Occipital lobe (tissue), 2 donors: ENCODE data around the gene RPRD1B. TPM values are rescaled to one million over a fixed set of nuclear protein-coding genes. Genes with fewer than 3 reads are reported as not detected.

Experiments
- DNase-seq: peaks from one replicate; lab custom pipeline; 2025; lab: John Stamatoyannopoulos, UW
- total RNA-seq: library from RNA; depleted of rRNA; stranded (reverse); fragments of >200 nt; gene quantifications from one replicate; pipeline ENCODE4 v1.2.3, GENCODE V29; 2014

RPRD1B gene, protein sequence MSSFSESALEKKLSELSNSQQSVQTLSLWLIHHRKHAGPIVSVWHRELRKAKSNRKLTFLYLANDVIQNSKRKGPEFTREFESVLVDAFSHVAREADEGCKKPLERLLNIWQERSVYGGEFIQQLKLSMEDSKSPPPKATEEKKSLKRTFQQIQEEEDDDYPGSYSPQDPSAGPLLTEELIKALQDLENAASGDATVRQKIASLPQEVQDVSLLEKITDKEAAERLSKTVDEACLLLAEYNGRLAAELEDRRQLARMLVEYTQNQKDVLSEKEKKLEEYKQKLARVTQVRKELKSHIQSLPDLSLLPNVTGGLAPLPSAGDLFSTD
- 34.3 TPM for total RNA-seq

DNA sequence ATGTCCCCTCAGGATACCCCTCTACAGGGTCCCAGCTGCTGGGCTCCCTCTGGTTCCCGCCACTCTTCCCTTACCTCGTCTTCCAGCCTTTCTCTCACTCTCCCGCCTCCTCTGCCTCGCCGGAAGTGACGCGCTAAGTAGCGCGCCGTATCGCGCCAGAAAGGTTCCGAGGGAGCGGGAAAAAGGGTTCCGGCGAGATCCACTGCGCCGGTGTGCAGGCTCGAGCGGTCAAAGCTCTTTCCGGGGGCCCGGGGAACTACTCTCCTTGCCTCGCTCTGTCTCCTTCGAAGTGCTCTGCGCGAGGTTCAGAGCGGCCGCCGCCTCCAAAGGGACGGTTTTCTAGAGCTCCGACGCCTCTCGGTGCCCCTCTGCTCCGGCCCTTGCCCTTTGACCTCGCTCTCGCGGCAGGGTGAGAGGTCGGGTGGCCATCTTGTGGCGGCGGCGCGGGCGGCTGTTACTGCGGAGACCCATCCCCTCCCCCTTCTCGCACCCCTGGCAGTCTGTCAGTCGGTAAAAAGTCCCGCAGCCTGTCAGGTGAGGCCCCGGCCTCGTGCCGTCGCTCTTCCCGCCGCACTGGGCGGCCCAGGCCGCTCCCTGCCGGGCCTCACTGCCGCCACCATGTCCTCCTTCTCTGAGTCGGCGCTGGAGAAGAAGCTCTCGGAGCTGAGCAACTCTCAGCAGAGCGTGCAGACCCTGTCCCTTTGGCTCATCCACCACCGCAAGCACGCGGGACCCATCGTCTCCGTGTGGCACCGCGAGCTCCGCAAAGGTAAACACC, at the start of gene RPRD1B, which contains the start of gene TTI1:
Gene RPRD1B (plus strand): TSS at position 417 of the 778 bp plus-strand sequence. CDS start 202 bp downstream, at position 619.
Gene TTI1 (minus strand): TSS at position 127 of the 778 bp plus-strand sequence. CDS start 19,640 bp downstream, outside the sequence.
- DNase-seq: peak; percentile 84

DNA sequence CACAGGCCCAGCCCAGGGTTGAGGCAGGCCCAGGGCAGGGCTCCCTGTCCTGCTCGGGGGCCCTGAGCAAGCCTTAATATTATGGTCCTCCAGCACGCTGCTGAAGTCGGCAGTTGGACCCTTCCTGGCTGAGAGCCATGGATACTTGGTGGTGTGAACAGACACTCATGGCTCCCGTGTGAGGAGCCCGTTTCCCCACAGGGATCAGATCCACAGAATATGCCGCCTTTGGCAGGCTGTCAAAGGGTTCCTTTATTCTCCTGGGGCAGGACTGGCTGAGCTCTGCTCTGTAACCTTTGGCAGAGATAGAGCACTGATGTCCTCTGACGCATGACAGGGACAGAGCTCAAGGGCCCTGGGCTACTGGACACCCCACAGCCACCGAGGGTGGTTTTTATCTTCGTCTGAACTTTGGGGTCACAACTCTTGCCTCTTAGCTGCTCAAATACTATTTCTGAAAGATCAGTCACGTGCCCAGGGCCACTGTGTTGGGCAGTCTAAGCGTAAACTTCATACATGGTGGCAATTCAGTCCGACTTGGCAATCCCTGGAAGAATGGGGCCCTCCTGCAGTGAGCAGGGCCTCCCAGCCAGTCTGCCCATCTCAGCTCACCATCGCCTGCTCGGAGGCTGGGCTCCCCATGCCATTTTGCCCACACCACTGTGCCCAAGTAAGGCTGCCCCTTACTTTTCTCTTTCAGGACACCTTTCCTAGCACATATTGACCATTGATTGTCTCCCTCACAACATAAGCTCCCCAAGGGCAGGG, 49.3 kb upstream of the RPRD1B start:
- DNase-seq: no peak

DNA sequence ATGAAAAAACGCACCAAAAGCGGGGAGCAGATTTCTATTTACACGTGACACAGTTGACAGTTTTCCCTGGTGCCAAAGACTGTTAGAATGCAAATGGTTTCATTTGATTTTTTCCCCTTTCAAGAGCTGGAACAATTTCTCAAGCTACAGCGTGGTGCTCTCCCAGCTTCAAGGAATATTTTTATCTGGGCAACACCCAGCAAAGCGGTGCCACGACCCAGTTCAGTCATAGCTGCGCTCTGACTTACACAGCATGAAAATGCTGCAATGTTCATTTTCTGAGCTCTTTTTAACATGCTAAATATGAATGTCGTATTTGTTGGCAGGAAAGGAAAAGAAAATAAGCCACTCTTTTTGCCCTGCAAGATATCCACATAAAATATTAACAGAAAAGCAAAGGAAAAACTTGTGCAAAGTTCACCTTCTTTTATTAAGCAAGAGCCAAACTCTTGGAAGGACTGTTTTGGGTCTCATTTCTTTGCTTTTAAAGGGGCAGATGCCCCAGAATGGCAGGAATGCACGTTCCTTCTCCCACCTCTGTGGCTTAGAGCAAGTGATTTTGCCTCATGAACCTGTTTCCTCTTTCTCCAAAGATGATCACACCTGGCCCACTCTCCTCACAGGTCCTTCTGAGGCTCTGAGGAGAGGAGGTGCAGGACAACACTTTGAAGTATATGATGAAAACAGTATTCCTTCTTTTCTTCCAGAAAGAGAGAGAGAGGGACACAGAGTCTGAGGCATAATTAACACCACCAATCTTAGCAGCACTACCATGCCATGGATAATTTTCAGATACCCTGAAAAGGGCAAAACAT, 47.3 kb upstream of the RPRD1B start:
- DNase-seq: no peak

DNA sequence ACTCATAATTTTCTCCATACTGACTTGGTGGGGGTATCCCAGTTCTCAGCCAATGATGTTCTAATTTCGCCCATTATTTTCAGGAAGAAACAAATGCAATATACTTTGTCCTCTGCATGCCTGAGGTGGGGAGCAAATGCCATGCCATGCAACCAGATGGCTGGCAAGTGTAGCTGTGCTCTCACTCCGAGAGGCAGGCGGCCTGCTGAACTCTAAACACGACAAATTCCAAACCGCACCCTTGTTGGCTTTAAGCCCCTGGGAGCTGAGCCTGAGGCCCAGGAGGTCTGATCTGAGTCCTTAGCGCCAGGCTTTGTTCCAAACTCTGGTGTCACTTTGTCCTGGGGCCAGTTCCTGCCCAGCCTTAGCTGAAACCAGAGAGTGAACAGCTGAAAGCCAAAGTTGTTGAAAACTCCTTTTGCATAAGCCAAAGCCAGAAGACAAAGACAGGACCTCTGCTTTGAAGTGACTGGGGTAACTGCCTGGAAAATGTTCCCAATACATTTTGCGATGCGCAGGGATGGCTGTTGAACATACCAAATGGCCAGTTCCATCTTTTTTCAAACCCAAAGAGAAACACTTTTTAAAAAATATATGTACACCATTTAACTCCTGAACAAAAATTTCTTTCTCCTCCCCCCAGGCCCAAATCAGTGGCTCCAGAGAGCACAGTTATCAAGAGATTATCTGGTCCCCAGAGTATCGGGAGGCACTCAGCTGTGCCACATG, 46.5 kb upstream of the RPRD1B start:
- no peak for DNase-seq

DNA sequence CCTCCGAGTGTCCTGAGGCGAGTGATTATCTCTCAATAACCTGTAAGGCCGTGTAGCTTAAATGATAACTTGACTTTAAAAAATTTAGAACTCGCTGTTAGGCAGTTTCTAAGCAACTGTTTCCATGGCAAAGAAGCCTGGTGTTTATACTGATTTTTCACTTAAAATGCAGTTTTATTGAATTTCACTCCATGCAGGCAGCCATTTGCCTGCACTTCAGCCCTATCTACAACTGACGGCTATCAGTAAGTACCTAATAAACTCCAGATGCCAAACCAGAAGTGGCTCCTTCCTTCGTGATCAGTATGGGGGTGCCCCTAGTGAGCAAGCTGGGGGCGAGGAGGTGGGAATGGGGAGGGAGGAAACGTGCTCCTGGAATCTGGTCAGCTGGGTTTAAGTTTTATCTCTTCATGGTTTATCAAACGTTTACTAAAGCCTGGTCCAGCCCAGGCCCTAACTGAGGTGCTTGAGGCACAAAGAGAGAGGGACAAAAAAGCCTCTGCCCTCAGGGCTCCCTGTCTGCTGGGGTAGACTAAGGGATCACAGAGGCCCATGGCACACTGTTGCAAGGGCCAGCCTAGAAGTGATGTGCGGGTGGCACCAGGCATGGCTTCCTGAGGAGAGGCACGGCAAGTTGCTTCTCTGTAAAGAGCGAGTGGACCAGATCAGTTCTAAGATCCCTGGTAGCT, 45.8 kb upstream of the RPRD1B start:
- DNase-seq: no peak

DNA sequence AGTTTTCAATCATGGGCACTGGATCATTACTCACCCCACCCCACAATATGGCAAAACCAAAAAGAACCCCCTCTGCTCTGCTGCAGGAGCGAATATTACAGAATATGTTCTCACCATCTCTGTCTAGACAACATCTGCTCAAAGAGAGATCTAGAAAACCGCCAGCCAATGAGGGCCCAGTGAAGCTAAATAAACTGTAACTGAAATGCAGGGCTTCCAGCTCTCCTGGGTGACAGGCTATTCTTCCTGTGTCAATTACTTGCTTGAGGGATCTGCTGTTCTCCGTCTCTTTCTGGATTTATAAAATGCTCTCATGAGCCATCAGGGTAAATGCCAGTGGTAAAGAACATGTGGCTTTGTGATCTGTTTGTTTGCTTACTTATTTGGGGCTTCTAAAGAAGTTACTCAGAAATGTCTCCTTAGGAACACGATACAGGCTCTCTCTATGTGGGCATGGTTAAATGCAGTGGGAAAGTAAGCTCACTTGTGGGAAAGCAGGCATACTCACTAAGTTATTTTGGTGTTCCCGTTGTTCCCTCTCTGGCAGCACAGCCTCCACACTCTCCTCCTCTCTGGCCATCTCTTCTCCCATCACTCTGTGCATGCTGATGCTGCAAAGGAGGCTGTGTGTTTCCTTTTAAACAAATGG, 45.1 kb upstream of the RPRD1B start:
- peak; percentile 27 for DNase-seq

DNA sequence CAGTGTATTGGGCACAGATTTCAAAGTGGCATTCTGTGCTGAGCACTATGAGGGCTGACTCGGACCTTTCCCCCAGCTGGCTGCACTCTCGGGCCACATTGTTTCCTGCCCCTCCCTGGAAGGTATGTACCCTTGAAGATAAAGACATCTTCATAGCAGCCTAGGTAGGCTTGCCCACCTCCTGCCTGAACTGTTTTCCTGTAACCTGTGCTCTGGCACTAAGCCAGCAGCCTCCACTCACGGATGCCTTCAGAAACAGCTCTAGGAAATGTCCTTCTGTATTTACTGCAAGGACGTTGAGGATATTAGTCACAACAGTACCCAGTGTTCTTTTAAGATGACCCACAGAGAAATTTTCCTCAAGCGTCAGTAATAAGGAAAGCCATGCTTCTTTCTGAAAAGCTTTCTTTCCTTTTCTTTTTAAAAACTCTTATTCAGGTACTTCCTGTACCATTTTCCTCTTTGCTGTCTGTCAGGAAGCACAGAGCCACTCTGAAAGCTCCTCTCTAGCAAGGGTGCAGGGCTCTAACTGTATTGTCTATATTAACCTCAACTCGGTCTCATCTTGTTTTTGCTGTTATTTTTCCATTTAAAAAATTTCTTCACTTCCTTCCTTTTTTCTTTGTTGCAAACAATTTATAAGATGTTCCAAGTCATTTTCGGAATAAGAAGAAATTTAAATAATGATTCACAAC, 43.8 kb upstream of the RPRD1B start:
- DNase-seq: no peak

DNA sequence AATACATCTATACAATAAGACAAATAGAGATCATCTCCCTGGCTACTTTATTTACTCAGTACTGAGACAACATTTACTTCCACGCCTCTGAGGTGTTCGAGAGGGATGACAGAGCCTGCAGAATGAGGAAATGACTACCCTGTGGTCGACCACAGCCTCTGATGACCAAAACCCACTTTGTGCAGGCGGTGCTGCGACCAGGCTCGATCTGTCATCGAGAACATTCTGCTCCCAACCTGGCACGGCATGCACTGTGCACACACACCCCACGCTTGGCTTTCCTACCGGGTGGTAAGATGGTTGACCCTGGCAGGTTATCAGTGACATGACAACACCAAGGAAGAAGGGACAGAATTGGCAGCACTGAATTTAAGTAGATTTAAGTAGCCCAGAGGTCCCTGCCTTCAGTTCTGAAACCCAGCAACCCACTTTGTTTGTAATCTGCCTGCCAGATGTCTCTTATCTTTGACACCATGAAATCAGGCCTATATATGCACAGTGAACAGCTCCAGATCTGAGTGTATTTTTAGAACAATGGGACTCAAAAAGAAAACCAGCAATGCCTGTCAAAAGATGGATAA, 42.9 kb upstream of the RPRD1B start:
- no peak for DNase-seq

DNA sequence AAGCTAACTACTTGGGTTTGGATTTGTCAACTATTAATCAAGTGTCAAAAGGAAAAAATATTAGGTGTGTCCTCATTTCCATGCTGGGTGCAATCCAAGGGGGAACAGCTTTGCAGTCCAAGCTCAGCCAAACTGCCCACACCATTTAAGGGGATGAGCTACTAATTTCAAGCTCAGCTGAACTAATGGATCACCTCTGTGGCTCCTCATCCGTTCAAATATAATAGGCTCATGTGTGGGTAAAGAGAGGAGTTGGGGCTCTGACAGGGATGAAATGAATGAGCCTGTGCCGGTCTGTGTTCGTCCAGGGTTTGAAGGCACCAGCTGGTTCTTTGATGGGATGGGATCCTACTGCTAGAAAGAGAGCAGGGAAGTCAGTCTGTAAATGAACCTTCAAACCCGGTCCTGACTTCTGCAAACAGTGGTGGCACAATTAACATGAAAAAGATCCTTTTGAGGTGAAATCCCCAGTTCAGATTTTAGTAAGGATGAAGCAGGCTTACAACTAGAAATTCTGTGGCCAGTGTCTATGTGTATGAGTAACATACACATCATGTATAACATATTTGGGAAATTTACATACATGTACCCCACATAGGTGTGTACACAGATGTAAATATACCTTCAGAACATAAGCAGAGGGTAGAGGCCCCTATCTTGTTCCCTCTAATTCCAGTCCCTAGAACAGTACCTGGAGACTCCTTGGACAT, 42.2 kb upstream of the RPRD1B start:
- no peak for DNase-seq

DNA sequence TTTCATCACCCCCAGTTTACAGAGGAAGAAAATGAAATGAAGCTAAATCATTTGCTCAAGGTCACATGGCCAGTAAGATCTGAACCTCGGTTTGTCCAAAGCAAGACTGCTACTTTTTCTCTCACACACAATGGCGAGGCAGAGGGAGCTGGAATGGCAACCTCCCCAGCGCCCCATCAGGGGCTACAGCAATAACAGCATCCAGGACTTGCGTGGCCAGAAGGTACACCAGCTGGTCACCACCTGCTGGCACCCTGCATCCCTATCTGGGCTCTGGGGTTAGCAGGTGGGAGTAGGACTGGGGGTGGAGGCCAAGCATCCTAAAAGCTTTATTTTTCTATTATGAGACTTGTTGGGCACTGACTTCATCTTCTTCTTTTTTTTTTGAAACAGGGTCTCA, 41.6 kb upstream of the RPRD1B start:
- no peak for DNase-seq

DNA sequence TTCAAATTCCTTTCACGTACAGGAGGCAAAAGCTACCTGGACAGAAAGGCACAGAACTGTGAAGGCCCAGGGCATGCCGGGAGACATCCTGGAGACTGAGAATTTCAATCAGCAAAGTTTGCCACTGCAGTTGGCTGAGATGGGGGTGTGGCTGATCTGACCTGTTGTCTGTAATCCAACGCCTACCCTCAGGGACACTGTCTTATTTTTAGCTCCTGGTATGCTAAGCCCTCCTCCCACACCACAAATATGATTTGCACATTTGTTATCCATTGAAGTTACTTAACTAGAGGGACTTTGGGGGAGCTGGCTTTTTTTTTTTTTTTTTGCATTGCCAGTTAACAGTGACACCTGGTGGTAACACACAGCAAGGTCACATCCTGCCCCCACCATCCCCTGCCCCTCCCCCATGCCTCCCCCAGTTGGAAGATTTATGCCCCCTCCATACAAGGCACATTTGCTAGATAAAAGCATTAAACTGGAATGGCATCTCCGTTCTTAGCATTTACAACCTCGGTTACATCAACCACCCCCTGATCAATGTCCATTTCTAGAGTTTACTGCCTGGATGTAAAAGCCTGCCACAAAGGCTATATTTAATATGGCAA, 40.6 kb upstream of the RPRD1B start:
- no peak for DNase-seq

DNA sequence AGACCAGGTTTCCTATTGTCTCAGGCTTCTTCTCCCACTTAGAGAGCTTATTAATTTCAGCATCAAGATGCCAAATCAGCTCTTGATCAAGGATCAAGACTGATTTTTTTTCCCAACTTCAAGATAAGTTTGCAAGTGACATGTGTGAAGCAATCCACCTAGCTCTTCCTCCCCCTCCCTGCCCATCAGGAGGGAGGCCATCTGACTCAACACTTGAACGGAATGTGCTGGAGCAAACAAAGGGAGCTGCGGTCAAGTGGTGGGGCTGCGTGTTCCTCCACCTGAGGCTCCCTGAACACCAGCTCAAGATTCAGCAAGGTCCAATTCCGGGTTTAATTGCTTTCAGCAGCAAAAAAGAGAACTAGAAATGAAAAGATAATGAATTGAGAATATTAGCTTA, 39.0 kb upstream of the RPRD1B start:
- DNase-seq: no peak

DNA sequence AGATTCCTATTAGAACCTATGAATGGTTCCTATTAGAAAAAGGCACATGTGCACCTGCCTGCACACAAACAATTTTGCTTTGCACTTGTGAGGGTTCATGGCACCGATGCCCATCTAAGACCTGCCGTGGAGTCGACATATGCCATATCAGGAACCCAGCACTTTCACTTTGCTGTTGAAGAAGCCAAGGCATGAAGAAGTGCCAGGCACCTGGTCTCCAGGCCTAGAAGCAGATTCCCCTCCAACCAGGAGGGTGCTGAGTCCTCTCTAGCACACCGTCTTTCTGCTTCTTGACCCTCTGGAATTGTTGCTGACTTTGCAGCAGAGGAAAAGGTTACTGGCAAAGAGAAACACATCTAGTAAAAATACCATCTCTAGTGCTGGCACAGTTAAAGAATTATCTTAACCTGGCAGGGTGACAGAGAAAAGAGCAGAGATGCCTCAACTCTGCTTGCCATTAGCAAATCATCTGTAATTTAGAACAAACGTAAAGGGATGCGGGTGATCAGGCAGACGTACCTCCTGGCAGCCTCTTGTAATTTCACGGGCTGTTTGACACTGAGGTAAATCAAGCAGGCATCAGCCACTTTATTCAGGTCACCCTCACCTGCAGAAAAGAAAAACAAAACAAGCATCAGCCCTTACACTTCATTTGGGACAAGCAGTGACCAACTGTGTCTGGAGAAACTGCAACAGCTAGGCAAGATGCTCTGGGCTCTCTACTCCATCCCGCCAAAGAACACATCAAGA, 37.5 kb upstream of the RPRD1B start:
- DNase-seq: no peak

DNA sequence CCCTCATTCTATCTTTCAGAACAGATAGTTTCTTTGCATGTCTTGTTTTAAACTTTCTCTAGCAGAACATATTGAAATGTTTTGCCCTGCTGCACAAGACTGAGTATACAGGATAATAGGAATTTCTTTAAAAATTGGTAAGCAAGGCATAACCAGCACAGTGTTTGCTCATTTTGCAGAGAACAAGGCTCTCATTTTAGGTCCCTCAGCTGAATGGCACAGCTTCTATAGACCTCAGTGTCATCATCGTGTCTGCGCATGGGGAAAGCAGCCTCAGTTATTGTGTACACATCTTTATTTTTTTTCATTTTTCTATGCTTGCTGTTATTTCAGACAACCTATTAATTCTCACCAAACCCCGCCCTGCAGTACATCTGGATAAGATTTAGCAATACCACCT, 36.0 kb upstream of the RPRD1B start:
- no peak for DNase-seq

DNA sequence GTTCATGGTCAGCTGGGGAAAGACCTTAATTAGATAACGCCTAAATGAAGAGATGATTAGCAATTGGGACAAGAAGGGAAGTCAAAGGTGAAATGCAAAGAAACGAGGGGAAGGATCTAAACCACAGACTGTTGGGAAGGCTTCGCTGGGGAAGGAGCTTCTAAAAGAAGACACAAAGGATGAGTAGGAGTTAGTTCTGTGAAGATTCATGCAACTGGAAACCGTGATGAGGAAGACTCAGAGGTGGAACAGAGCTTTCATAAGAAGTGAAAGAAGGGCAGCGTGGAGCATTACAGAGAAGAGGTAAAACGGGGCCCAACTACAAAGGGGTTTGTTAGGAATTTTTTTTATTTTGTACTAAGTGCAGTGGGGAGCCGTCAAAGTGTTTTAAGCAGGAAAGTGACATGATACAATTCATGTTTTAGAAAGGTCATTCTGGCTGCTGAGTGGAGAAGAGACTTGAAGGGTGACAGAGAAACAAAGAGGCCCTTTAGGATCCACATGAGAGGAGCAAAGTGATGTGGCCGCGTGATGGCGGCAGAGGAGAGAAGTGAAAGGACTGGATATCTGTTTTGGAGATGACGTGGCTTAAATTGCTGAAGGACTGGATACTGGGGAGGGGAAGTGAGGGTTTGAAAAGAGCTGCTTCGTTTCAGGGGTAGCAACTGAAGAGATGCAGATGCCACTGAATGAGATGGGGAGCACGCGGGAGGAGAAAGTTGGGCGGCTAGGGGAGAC, 33.9 kb upstream of the RPRD1B start:
- no peak for DNase-seq

DNA sequence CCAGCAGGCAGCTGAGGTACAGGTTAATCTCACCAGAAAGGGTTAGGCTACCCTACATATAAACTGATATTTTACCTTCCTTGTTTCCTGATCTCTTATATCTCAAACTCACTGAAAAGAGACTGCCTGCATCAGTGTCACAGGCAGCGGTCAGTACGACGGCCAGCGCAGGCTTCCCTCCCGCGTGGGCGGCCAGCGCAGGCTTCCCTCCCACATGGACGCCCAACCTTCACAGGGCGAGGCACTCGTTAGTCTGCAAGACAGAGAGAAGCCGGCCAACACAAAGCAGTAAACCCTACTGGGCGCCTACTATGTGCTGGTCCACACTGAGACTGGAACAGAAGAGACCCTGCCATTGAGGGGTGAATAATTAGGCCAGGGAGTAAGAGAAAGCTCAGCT, 33.3 kb upstream of the RPRD1B start:
- DNase-seq: no peak
